BJ (cell line): ENCODE results near the gene ATP13A2. TPM values are rescaled to one million over a fixed set of nuclear protein-coding genes. Genes with fewer than 3 reads are reported as not detected.

Source experiments
- CTCF ChIA-PET: fragments of 350-600 bp; formaldehyde crosslinking; extraction: SDS; loops from one replicate; lab custom pipeline; 2021; ENCODE audit warnings: antibody characterized with exemption, inconsistent platforms; lab: Yijun Ruan, JAX
- POLR2A ChIA-PET: fragments of 300-600 bp; sonication (Branson Sonifier 250); formaldehyde crosslinking; extraction: SDS; loops from one replicate; lab custom pipeline; 2021; ENCODE audit warnings: antibody characterized with exemption; lab: Charles Lee
- DNase-seq: peaks from one replicate; pipeline ENCODE4 v3.0.0-alpha.2; 2011; ENCODE audit warnings: low read depth
- H3K27me3 ChIP-seq: 2 replicates; pipeline ENCODE4 v1.6.0; 2011; ENCODE audit warnings: low read length; ENCODE audit not compliant: control insufficient read depth, insufficient read depth
- H3K36me3 ChIP-seq: 2 replicates; pipeline ENCODE4 v1.5.1; 2011; ENCODE audit warnings: low read length; ENCODE audit not compliant: control insufficient read depth, insufficient read depth
- H3K4me3 ChIP-seq: 2 replicates; pipeline ENCODE4 v1.5.1; 2011; ENCODE audit warnings: low read depth, mild to moderate bottlenecking, control low read depth, low read length
- polyA minus RNA-seq: library from RNA; depleted of rRNA, polyadenylated mRNA; stranded (reverse); fragments of >200 nt; gene quantifications from 2 replicates; pipeline ENCODE4 v1.2.3, GENCODE V29; 2011; rRNA and poly(A)+ RNA removed
- polyA plus RNA-seq: library from polyadenylated mRNA; depleted of rRNA; stranded (reverse); fragments of >200 nt; gene quantifications from 2 replicates; pipeline ENCODE4 v1.2.3, GENCODE V29; 2011; rRNA removed
- TF ChIP-seq, protein P1 (sequence below): IDR thresholded peaks from 2 replicates; pipeline ENCODE4 v1.5.1; 2011; ENCODE audit warnings: low read depth, mild to moderate bottlenecking, control low read depth, inconsistent platforms, low read length, moderate library complexity; ENCODE audit not compliant: insufficient read depth

ATP13A2 gene
- polyA plus RNA-seq (9.2 and 25.5 TPM in 2 replicates), polyA minus RNA-seq (27.7 and 30.5 TPM in 2 replicates)

- POLR2A ChIA-PET = no interaction called here
- H3K36me3 ChIP-seq = no peaks in the 10 kb centered on the region
- DNase-seq = no peak
- H3K4me3 ChIP-seq = peak within 1 kb of the TSS; percentile 70
- TF ChIP-seq, protein P1, sequence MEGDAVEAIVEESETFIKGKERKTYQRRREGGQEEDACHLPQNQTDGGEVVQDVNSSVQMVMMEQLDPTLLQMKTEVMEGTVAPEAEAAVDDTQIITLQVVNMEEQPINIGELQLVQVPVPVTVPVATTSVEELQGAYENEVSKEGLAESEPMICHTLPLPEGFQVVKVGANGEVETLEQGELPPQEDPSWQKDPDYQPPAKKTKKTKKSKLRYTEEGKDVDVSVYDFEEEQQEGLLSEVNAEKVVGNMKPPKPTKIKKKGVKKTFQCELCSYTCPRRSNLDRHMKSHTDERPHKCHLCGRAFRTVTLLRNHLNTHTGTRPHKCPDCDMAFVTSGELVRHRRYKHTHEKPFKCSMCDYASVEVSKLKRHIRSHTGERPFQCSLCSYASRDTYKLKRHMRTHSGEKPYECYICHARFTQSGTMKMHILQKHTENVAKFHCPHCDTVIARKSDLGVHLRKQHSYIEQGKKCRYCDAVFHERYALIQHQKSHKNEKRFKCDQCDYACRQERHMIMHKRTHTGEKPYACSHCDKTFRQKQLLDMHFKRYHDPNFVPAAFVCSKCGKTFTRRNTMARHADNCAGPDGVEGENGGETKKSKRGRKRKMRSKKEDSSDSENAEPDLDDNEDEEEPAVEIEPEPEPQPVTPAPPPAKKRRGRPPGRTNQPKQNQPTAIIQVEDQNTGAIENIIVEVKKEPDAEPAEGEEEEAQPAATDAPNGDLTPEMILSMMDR = no peak
- CTCF ChIA-PET = interaction anchor here (1.8 kb wide), 1 partner anchor 51 kb away, joined by 4 read pairs; no protein-coding TSS in a partner anchor
- H3K27me3 ChIP-seq = no peaks in the 10 kb centered on the region
These were observed at the start of gene ATP13A2 for GRCh38 chr1:17011439-17012307. Gene ATP13A2, minus strand, starts transcription at chr1:17011928. Its CDS starts 190 bp downstream, at chr1:17011738.

GRCh38 chr1:17061486-17061885, 49.8 kb upstream of the ATP13A2 start:
- TF ChIP-seq, protein P1 = no peak
- DNase-seq = no peak
- Histone ChIP-seq H3K4me3 (no peak overlapping the region), H3K27me3 (peaks cover 2% of the 10 kb centered on the region), H3K36me3 (no peaks in the 10 kb centered on the region)
- ChIA-PET CTCF (interaction anchor here (0.9 to 2.5 kb wide), 6 partner anchors 63 to 346 kb away, joined by 3 to 20 read pairs (median 12); no protein-coding TSS in a partner anchor), POLR2A (no interaction called here)

DNA sequence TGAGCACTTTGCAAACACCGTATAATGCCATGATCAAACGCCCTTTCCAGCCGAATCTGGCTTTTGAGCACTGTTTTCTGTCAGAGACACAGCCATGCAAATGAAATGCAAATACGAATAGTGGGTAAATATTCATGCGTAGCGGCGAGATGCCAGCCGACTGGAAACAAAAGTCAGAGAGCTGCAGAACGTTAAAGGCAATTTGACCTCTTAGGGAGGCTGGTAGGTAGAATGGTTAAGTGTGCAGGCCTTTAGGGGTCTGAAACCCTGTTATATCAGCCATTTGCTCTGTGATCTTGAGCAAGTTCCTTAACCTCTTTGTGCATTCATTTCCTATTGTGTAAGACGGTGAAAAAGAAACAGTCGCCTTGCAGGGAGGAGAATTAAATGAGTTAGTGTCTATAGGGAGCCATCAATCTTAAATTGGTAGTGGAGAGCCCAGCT, 48.6 kb upstream of the ATP13A2 start:
- CTCF ChIA-PET = interaction anchor here (0.6 to 2.5 kb wide), 15 partner anchors 11 to 347 kb away, joined by 3 to 20 read pairs (median 5); no protein-coding TSS in a partner anchor
- Histone ChIP-seq H3K36me3 (no peaks in the 10 kb centered on the region), H3K27me3 (no peaks in the 10 kb centered on the region; the same call in 1 of the 2 replicates), H3K4me3 (no peak overlapping the region)
- POLR2A ChIA-PET = no interaction called here
- TF ChIP-seq, protein P1 = no peak
- no peak for DNase-seq

- DNase-seq = peak; percentile 4
- Histone ChIP-seq H3K4me3 (no peak overlapping the region), H3K36me3 (no peaks in the 10 kb centered on the region), H3K27me3 (no peaks in the 10 kb centered on the region; the same call in 1 of the 2 replicates)
- ChIA-PET POLR2A (no interaction called here), CTCF (interaction anchor here (0.6 to 2.5 kb wide), 15 partner anchors 11 to 347 kb away, joined by 3 to 20 read pairs (median 5); no protein-coding TSS in a partner anchor)
- TF ChIP-seq, protein P1 = peak; percentile 84
These were observed 47.9 kb upstream of the ATP13A2 start for GRCh38 chr1:17059391-17060305.
